CD4-positive, alpha-beta T cell treated with Interleukin-4 for 1 hour (primary cell): ENCODE data around the gene CYRIA.

Experiments used
- DNase-seq, 2 donors: peaks; one replicate each; pipeline ENCODE4 v3.0.0-alpha.2; 2020 to 2022

Gene CYRIA

GRCh38 chr2:16665748-16666448 is at the start of gene CYRIA:
Gene CYRIA, minus strand, starts transcription at chr2:16665834. Its CDS starts 77,715 bp downstream, at chr2:16588119.
- DNase-seq = peak; percentile 52 to 75

- DNase-seq = peak in 1 of 2 donors; percentile 33
Measured at GRCh38 chr2:16713011-16713423, 47.4 kb upstream of the CYRIA start.

GRCh38 chr2:16709769-16710168 is 44.1 kb upstream of the CYRIA start:
- DNase-seq = peak in 1 of 2 donors; percentile 27

GRCh38 chr2:16708173-16708572 is 42.5 kb upstream of the CYRIA start:
- DNase-seq = no peak

- no peak for DNase-seq
Measured at GRCh38 chr2:16707014-16707623, 41.5 kb upstream of the CYRIA start.

GRCh38 chr2:16700551-16701259 is 35.1 kb upstream of the CYRIA start:
- DNase-seq = no peak

GRCh38 chr2:16693854-16694253 is 28.2 kb upstream of the CYRIA start:
- no peak for DNase-seq

GRCh38 chr2:16691261-16691660 is 25.6 kb upstream of the CYRIA start:
- DNase-seq = no peak

GRCh38 chr2:16687955-16688354 is 22.3 kb upstream of the CYRIA start:
- no peak for DNase-seq

GRCh38 chr2:16687222-16687621 is 21.6 kb upstream of the CYRIA start:
- no peak for DNase-seq

- DNase-seq = no peak
Measured at GRCh38 chr2:16686641-16687040, 21.0 kb upstream of the CYRIA start.

GRCh38 chr2:16685340-16685715 is 19.7 kb upstream of the CYRIA start:
- DNase-seq = no peak

GRCh38 chr2:16684676-16685339 is 19.2 kb upstream of the CYRIA start:
- no peak for DNase-seq

- DNase-seq = no peak
Measured at GRCh38 chr2:16683576-16683975, 17.9 kb upstream of the CYRIA start.

- DNase-seq = no peak
Measured at GRCh38 chr2:16682431-16683118, 16.9 kb upstream of the CYRIA start.

- no peak for DNase-seq
Measured at GRCh38 chr2:16680781-16681180, 15.1 kb upstream of the CYRIA start.

- DNase-seq = no peak
Measured at GRCh38 chr2:16680304-16680703, 14.7 kb upstream of the CYRIA start.

- no peak for DNase-seq
Measured at GRCh38 chr2:16678964-16679363, 13.3 kb upstream of the CYRIA start.

GRCh38 chr2:16677875-16678274 is 12.2 kb upstream of the CYRIA start:
- DNase-seq = no peak

GRCh38 chr2:16675781-16676180 is 10.1 kb upstream of the CYRIA start:
- DNase-seq = no peak

GRCh38 chr2:16674154-16674553 is 8.5 kb upstream of the CYRIA start:
- no peak for DNase-seq

GRCh38 chr2:16671760-16672159 is 6.1 kb upstream of the CYRIA start:
- DNase-seq = no peak

- DNase-seq = no peak
Measured at GRCh38 chr2:16669388-16669787, 3.8 kb upstream of the CYRIA start.
